Fibroblast of gingiva (primary cell): Measurements from ENCODE around the gene MICAL3.

Source experiments
- DNase-seq: peaks from one replicate; pipeline ENCODE4 v3.0.0-alpha.2; 2011; ENCODE audit warnings: low read depth

MICAL3 gene

GRCh38 chr22:17751596-17751995 lies 272.8 kb downstream of the MICAL3 start:
- no peak for DNase-seq

GRCh38 chr22:17749605-17750395 lies 274.6 kb downstream of the MICAL3 start:
- no peak for DNase-seq

- DNase-seq: no peak
Measured at GRCh38 chr22:17748555-17749353, 275.6 kb downstream of the MICAL3 start.

- DNase-seq: no peak
Measured at GRCh38 chr22:17746916-17747315, 277.4 kb downstream of the MICAL3 start.

- no peak for DNase-seq
Measured at GRCh38 chr22:17744430-17744829, 279.9 kb downstream of the MICAL3 start.

- DNase-seq: no peak
Measured at GRCh38 chr22:17743661-17744411, 280.5 kb downstream of the MICAL3 start.

GRCh38 chr22:17742527-17742902 lies 281.8 kb downstream of the MICAL3 start:
- DNase-seq: peak; percentile 47

GRCh38 chr22:17741866-17742526 lies 282.4 kb downstream of the MICAL3 start:
- DNase-seq: no peak

GRCh38 chr22:17739196-17739975 lies 285.0 kb downstream of the MICAL3 start:
- DNase-seq: no peak

- DNase-seq: no peak
Measured at GRCh38 chr22:17738386-17739128, 285.8 kb downstream of the MICAL3 start.
